ENCODE measurements around the gene NRXN3. TPM values are rescaled to one million over a fixed set of nuclear protein-coding genes. Genes with fewer than 3 reads are reported as not detected.

NRXN3 gene
- total RNA-seq, 2 experiments from 2014 or later: not detected

- no TSS peak for BruUV-seq (replicated peaks)
- ChIA-PET CTCF (ENCODE audit: unreplicated experiment) (no interaction called here), POLR2A (interaction anchor here (0.8 to 1.2 kb wide), 4 partner anchors 9 to 263 kb away, joined by 3 to 5 read pairs (median 3); no protein-coding TSS in a partner anchor)
- Histone ChIP-seq H3K79me2 (ENCODE audit: insufficient read depth, low read depth, low read length) (no peaks in the 10 kb centered on the region), H3K4me1 (ENCODE audit: insufficient read depth, low read length, poor library complexity, severe bottlenecking) (no peaks in the 10 kb centered on the region), H3K4me2 (ENCODE audit: low read length) (no peak overlapping the region), H3K36me3 (ENCODE audit: insufficient read depth, low read length) (no peaks in the 10 kb centered on the region), H3K9me2 (ENCODE audit: insufficient read depth, low read length) (no peaks in the 10 kb centered on the region), H3K27ac (ENCODE audit: low read depth, low read length, poor library complexity, severe bottlenecking) (no peak overlapping the region), H4K20me1 (ENCODE audit: insufficient read depth, low read length) (no peaks in the 10 kb centered on the region), H2AFZ (ENCODE audit: low read length) (no peak overlapping the region), H3K9me3 (ENCODE audit: low read length) (no peaks in the 10 kb centered on the region), H3K4me3 (ENCODE audit: low read depth, low read length, poor library complexity, severe bottlenecking) (no peak overlapping the region)
- intact Hi-C loops (cut with micrococcal nuclease; ENCODE audit: unreplicated experiment): no loop called here
- no peak for TF ChIP-seq CTCF (conservative IDR thresholded peaks at IDR 0.05; ENCODE audit: low read length)
- no peak for TF ChIP-seq EZH2phosphoT487 (IDR thresholded peaks at IDR 0.05; ENCODE audit: borderline replicate concordance, low read depth, low read length)
- DNase-seq (ENCODE audit: low spot score): no peak
These were observed 1305.8 kb downstream of the NRXN3 start for GRCh38 chr14:79475887-79476532.

- Histone ChIP-seq H3K4me1 (ENCODE audit: insufficient read depth, low read length, poor library complexity, severe bottlenecking) (no peaks in the 10 kb centered on the region), H4K20me1 (ENCODE audit: insufficient read depth, low read length) (no peaks in the 10 kb centered on the region), H3K27ac (ENCODE audit: low read depth, low read length, poor library complexity, severe bottlenecking) (no peak overlapping the region), H2AFZ (ENCODE audit: low read length) (no peak overlapping the region), H3K4me2 (ENCODE audit: low read length) (no peak overlapping the region), H3K9me2 (ENCODE audit: insufficient read depth, low read length) (no peaks in the 10 kb centered on the region), H3K4me3 (ENCODE audit: low read depth, low read length, poor library complexity, severe bottlenecking) (no peak overlapping the region), H3K9me3 (ENCODE audit: low read length) (no peaks in the 10 kb centered on the region), H3K79me2 (ENCODE audit: insufficient read depth, low read depth, low read length) (no peaks in the 10 kb centered on the region), H3K36me3 (ENCODE audit: insufficient read depth, low read length) (no peaks in the 10 kb centered on the region)
- no peak for DNase-seq (ENCODE audit: low spot score)
- BruUV-seq (replicated peaks): no TSS peak
- intact Hi-C loops (cut with micrococcal nuclease; ENCODE audit: unreplicated experiment): no loop called here
- POLR2A ChIA-PET: interaction anchor here (1.1 to 1.2 kb wide), 2 partner anchors 17 to 262 kb away, joined by 3 to 5 read pairs; no protein-coding TSS in a partner anchor
- TF ChIP-seq CTCF (conservative IDR thresholded peaks at IDR 0.05; ENCODE audit: low read length): no peak
- no peak for TF ChIP-seq EZH2phosphoT487 (IDR thresholded peaks at IDR 0.05; ENCODE audit: borderline replicate concordance, low read depth, low read length)
- CTCF ChIA-PET (ENCODE audit: unreplicated experiment): no interaction called here
These were observed 1306.4 kb downstream of the NRXN3 start for GRCh38 chr14:79476552-79476951.

- H3K4me3 ChIP-seq (ENCODE audit: low read depth, low read length, poor library complexity, severe bottlenecking): no peak overlapping the region
- CTCF ChIA-PET (ENCODE audit: unreplicated experiment): no interaction called here
- no peaks in the 10 kb centered on the region for H3K36me3 ChIP-seq (ENCODE audit: insufficient read depth, low read length)
- no peaks in the 10 kb centered on the region for H3K9me3 ChIP-seq (ENCODE audit: low read length)
- intact Hi-C loops (cut with micrococcal nuclease; ENCODE audit: unreplicated experiment): no loop called here
- H3K27ac ChIP-seq (ENCODE audit: low read depth, low read length, poor library complexity, severe bottlenecking): no peak overlapping the region
- no peaks in the 10 kb centered on the region for H3K79me2 ChIP-seq (ENCODE audit: insufficient read depth, low read depth, low read length)
- POLR2A ChIA-PET: no interaction called here
- H3K4me2 ChIP-seq (ENCODE audit: low read length): no peak overlapping the region
- no peaks in the 10 kb centered on the region for H3K4me1 ChIP-seq (ENCODE audit: insufficient read depth, low read length, poor library complexity, severe bottlenecking)
- DNase-seq (ENCODE audit: low spot score): no peak
- BruUV-seq (replicated peaks): no TSS peak
- H2AFZ ChIP-seq (ENCODE audit: low read length): no peak overlapping the region
- no peaks in the 10 kb centered on the region for H3K9me2 ChIP-seq (ENCODE audit: insufficient read depth, low read length)
- TF ChIP-seq CTCF (conservative IDR thresholded peaks at IDR 0.05; ENCODE audit: low read length): no peak
- TF ChIP-seq EZH2phosphoT487 (IDR thresholded peaks at IDR 0.05; ENCODE audit: borderline replicate concordance, low read depth, low read length): no peak
- H4K20me1 ChIP-seq (ENCODE audit: insufficient read depth, low read length): no peaks in the 10 kb centered on the region
These were observed 1310.0 kb downstream of the NRXN3 start for GRCh38 chr14:79480212-79480611.
